Neural cell (in vitro differentiated cells): ENCODE measurements around the gene SUGCT. TPM values are rescaled to one million over a fixed set of nuclear protein-coding genes. Genes with fewer than 3 reads are reported as not detected.

Experiments
- H2AFZ ChIP-seq: fragments of 200-600, 300-800 bp; sonication (generic), shearing (Covaris generic); 2 replicates; pipeline ENCODE4 v1.6.0; 2014; ENCODE audit warnings: low read depth, mild to moderate bottlenecking, antibody characterized with exemption, low read length, moderate library complexity
- H3F3A ChIP-seq: fragments of 200-600 bp; shearing (Covaris generic); 2 replicates; pipeline ENCODE4 v1.6.1; 2016; ENCODE audit warnings: mild to moderate bottlenecking, moderate library complexity, mixed read lengths, antibody characterized with exemption, low read length; ENCODE audit not compliant: insufficient read depth, poor library complexity, severe bottlenecking
- H3K27ac ChIP-seq: fragments of 200-600, 300-800 bp; sonication (generic), shearing (Covaris generic); 2 replicates; pipeline ENCODE4 v1.5.1; 2014; ENCODE audit warnings: mild to moderate bottlenecking, low read length, moderate library complexity
- H3K27me3 ChIP-seq: fragments of 300-800, 200-600 bp; sonication (generic), shearing (Covaris generic); 2 replicates; pipeline ENCODE4 v1.6.0; 2014; ENCODE audit warnings: mild to moderate bottlenecking, low read depth, low read length, moderate library complexity; ENCODE audit not compliant: insufficient read depth
- H3K36me3 ChIP-seq: fragments of 300-800, 200-600 bp; sonication (generic), shearing (Covaris generic); 2 replicates; pipeline ENCODE4 v1.5.1; 2014; ENCODE audit warnings: mild to moderate bottlenecking, antibody characterized with exemption, low read length, moderate library complexity; ENCODE audit not compliant: insufficient read depth
- H3K4me2 ChIP-seq: fragments of 300-800, 200-600 bp; sonication (generic), shearing (Covaris generic); 2 replicates; pipeline ENCODE4 v1.6.0; 2014; ENCODE audit warnings: mild to moderate bottlenecking, low read length
- H3K4me3 ChIP-seq: fragments of 300-800, 200-600 bp; sonication (generic), shearing (Covaris generic); 2 replicates; pipeline ENCODE4 v1.5.1; 2014; ENCODE audit warnings: mild to moderate bottlenecking, low read length, moderate library complexity
- H3K79me2 ChIP-seq: fragments of 200-600 bp; shearing (Covaris generic); replicated peaks from 2 replicates; pipeline ENCODE4 v1.6.0; 2014; ENCODE audit warnings: mild to moderate bottlenecking, low read length, moderate library complexity; ENCODE audit not compliant: insufficient read depth
- H3K9ac ChIP-seq: fragments of 300-800, 200-600 bp; sonication (generic), shearing (Covaris generic); 2 replicates; pipeline ENCODE4 v1.6.1; 2016; ENCODE audit warnings: mild to moderate bottlenecking, low read length, mixed read lengths
- H3K9me2 ChIP-seq: fragments of 200-600 bp; shearing (Covaris generic); 2 replicates; pipeline ENCODE4 v1.6.1; 2016; ENCODE audit warnings: mild to moderate bottlenecking, low read length, mixed read lengths; ENCODE audit not compliant: insufficient read depth
- H3K9me3 ChIP-seq: fragments of 200-600, 300-800 bp; sonication (generic), shearing (Covaris generic); 2 replicates; pipeline ENCODE4 v1.6.1; 2016; ENCODE audit warnings: mild to moderate bottlenecking, mixed run types, low read length, moderate library complexity, mixed read lengths
- H4K20me1 ChIP-seq: fragments of 200-600 bp; shearing (Covaris generic); 2 replicates; pipeline ENCODE4 v1.6.1; 2016; ENCODE audit warnings: mild to moderate bottlenecking, mixed run types; ENCODE audit not compliant: insufficient read depth
- CTCF ChIP-seq: fragments of 450-650 bp; IDR thresholded peaks from 2 replicates; pipeline ENCODE4 v1.5.1; 2014; ENCODE audit warnings: antibody characterized with exemption, mild to moderate bottlenecking, moderate library complexity; ENCODE audit not compliant: poor library complexity, severe bottlenecking
- EP300 ChIP-seq: fragments of 450-650 bp; conservative IDR thresholded peaks from 2 replicates; pipeline ENCODE4 v1.6.1; 2014; ENCODE audit warnings: antibody characterized with exemption, mild to moderate bottlenecking, moderate library complexity; ENCODE audit not compliant: poor library complexity, severe bottlenecking
- EZH2 ChIP-seq: fragments of 200-600, 300-800 bp; shearing (Covaris generic), sonication (generic); IDR thresholded peaks from 2 replicates; pipeline ENCODE4 v1.6.1; 2014; ENCODE audit warnings: antibody characterized with exemption, low read length, borderline replicate concordance, mild to moderate bottlenecking; ENCODE audit not compliant: insufficient read depth, poor library complexity, severe bottlenecking
- MXI1 ChIP-seq: fragments of 450-650 bp; conservative IDR thresholded peaks from 2 replicates; pipeline ENCODE4 v1.6.1; 2014; ENCODE audit warnings: antibody characterized with exemption, mild to moderate bottlenecking; ENCODE audit not compliant: poor library complexity, severe bottlenecking
- POLR2AphosphoS5 ChIP-seq: IDR thresholded peaks from 2 replicates; pipeline ENCODE4 v1.6.1; 2012
- RAD21 ChIP-seq: fragments of 450-650 bp; conservative IDR thresholded peaks from 2 replicates; pipeline ENCODE4 v1.6.1; 2014; ENCODE audit warnings: antibody characterized with exemption, mild to moderate bottlenecking, moderate library complexity
- REST ChIP-seq: IDR thresholded peaks from 2 replicates; pipeline ENCODE4 v1.6.1; 2012; ENCODE audit warnings: borderline replicate concordance
- SMC3 ChIP-seq: fragments of 450-650 bp; conservative IDR thresholded peaks from 2 replicates; pipeline ENCODE4 v1.6.1; 2014; ENCODE audit warnings: antibody characterized with exemption, mild to moderate bottlenecking, moderate library complexity; ENCODE audit not compliant: poor library complexity
- TAF1 ChIP-seq: IDR thresholded peaks from 2 replicates; pipeline ENCODE4 v1.6.1; 2012; ENCODE audit warnings: low read depth
- polyA plus RNA-seq: library from polyadenylated mRNA; depleted of rRNA; stranded (reverse); fragments of >200 nt; gene quantifications from 2 replicates; pipeline ENCODE4 v1.2.3, GENCODE V29; 2014

SUGCT gene
- polyA plus RNA-seq, 1 donor from 2014 or later, result not detected

- no peak overlapping the region for H3K4me3 ChIP-seq
- no peaks in the 10 kb centered on the region for H3F3A ChIP-seq
- H3K79me2 ChIP-seq, result no peaks in the 10 kb centered on the region
- H4K20me1 ChIP-seq, result no peaks in the 10 kb centered on the region
- H3K27ac ChIP-seq, result no peak overlapping the region
- no peaks in the 10 kb centered on the region for H3K27me3 ChIP-seq
- no peaks in the 10 kb centered on the region for H3K36me3 ChIP-seq
- H3K9me3 ChIP-seq, result no peaks in the 10 kb centered on the region
- no peak overlapping the region for H3K9ac ChIP-seq
- TF ChIP-seq REST (no peak), MXI1 (no peak), SMC3 (no peak), POLR2AphosphoS5 (no peak), CTCF (no peak), EZH2 (no peak), TAF1 (no peak), EP300 (no peak), RAD21 (no peak)
- H3K4me2 ChIP-seq, result no peak overlapping the region
- H2AFZ ChIP-seq, result no peak overlapping the region
- H3K9me2 ChIP-seq, result no peaks in the 10 kb centered on the region
Measured at GRCh38 chr7:40394400-40394799, 259.6 kb downstream of the SUGCT start.

GRCh38 chr7:40400525-40400924 is 265.7 kb downstream of the SUGCT start:
- Histone ChIP-seq H2AFZ (no peak overlapping the region), H3F3A (no peaks in the 10 kb centered on the region), H3K27ac (peak overlapping the region; percentile 75), H3K9me2 (no peaks in the 10 kb centered on the region), H3K27me3 (no peaks in the 10 kb centered on the region), H4K20me1 (no peaks in the 10 kb centered on the region), H3K9me3 (no peaks in the 10 kb centered on the region), H3K36me3 (no peaks in the 10 kb centered on the region), H3K79me2 (no peaks in the 10 kb centered on the region), H3K4me2 (no peak overlapping the region), H3K4me3 (peak overlapping the region; percentile 20), H3K9ac (peak overlapping the region; percentile 28)
- TF ChIP-seq EP300 (peak; percentile 70), MXI1 (no peak)

GRCh38 chr7:40401406-40401805 is 266.6 kb downstream of the SUGCT start:
- H2AFZ ChIP-seq, result no peak overlapping the region
- no peaks in the 10 kb centered on the region for H3K36me3 ChIP-seq
- H3K27me3 ChIP-seq, result no peaks in the 10 kb centered on the region
- H3K4me2 ChIP-seq, result no peak overlapping the region
- no peaks in the 10 kb centered on the region for H3K9me3 ChIP-seq
- peak overlapping the region; percentile 75 for H3K27ac ChIP-seq
- H3K79me2 ChIP-seq, result no peaks in the 10 kb centered on the region
- no peak overlapping the region for H3K4me3 ChIP-seq
- no peaks in the 10 kb centered on the region for H4K20me1 ChIP-seq
- no peaks in the 10 kb centered on the region for H3K9me2 ChIP-seq
- TF ChIP-seq CTCF (no peak), REST (no peak), EZH2 (no peak), TAF1 (no peak)
- H3F3A ChIP-seq, result no peaks in the 10 kb centered on the region
- no peak overlapping the region for H3K9ac ChIP-seq
